Fibroblast of skin of left biceps (primary cell): ENCODE data around the gene LRRC75A.
"Not testable (repeated sequence)": the region's sequence is repeated elsewhere in the genome, so short reads cannot be mapped to it uniquely, and the experiment has no call there.

Source experiments
- DNase-seq, 2 experiments: peaks; one replicate each; pipeline ENCODE4 v3.0.0-alpha.2; 2013; ENCODE audit warnings: low read depth in 2 of 2

Gene LRRC75A

DNA sequence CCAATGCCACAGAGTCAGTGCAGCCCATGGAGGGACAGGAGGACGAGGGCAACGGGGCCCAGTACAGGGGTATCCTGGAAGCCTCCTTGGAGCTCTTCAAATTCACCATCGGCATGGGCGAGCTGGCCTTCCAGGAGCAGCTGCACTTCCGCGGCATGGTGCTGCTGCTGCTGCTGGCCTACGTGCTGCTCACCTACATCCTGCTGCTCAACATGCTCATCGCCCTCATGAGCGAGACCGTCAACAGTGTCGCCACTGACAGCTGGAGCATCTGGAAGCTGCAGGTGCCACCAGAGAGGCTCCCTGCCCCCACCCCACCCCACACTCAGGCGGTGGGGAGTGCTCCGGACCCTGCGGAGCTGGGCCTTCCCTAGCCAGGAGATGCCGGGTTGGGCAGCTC is 60.0 kb downstream of the LRRC75A start:
- DNase-seq: no peak

DNA sequence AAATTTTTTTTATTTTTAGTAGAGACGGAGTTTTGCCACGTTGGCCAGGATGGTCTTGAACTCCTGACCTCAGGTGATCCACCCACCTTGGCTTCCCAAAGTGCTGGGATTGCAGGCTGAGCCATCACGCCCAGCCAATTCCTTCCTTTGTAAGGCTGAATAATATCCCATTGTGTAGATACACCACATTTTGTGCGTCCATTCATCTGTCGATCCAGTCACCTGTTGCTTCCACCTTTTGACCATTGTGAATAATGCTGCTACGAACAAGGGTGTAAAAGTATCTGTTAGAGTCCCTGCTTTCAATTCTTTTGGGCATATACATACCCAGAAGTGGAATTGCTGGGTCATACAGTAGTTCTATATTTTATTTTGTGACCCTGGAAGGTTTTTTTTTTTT is 61.3 kb downstream of the LRRC75A start:
- DNase-seq: no peak

DNA sequence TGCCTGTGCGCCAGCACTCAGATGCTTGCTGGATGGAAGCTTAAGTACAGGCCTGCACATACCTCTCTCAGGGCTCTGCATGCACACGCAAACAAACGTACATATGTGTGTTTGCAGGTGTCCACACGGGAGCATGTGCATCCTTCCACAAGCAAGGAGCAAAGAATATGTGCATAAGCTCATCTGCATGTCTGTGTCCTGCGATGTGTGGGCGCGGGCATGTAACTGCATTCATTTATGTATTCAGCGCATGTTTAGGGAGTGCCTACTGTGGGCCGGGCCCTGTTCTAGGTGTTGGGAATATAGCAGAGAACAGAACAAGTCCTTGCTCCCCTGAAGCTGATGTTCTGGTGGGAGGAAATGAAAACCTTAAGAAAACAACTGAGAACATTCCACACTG is 62.9 kb downstream of the LRRC75A start:
- no peak for DNase-seq

- DNase-seq: no peak
These were observed 63.7 kb downstream of the LRRC75A start for GRCh38 chr17:16428098-16428882.

DNA sequence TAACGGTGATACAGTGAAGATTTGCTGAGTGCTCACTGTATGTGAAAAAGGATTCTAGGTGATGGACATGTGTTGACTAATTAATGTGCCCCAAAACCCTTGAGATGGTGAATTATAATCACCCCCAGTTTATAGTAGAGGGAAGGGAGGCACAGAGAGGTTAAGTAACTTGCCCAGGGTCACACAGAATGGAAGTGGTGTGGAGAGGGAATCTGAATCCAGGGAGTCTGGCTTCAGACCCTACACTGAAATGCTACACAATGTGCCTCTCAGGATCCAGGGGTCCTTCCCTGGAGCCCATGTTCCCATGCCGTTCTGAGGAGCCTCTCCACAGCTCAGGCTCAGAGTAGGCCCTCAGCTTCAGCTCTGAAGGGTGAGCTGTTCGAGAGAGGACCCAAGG is 65.0 kb downstream of the LRRC75A start:
- DNase-seq: no peak

DNA sequence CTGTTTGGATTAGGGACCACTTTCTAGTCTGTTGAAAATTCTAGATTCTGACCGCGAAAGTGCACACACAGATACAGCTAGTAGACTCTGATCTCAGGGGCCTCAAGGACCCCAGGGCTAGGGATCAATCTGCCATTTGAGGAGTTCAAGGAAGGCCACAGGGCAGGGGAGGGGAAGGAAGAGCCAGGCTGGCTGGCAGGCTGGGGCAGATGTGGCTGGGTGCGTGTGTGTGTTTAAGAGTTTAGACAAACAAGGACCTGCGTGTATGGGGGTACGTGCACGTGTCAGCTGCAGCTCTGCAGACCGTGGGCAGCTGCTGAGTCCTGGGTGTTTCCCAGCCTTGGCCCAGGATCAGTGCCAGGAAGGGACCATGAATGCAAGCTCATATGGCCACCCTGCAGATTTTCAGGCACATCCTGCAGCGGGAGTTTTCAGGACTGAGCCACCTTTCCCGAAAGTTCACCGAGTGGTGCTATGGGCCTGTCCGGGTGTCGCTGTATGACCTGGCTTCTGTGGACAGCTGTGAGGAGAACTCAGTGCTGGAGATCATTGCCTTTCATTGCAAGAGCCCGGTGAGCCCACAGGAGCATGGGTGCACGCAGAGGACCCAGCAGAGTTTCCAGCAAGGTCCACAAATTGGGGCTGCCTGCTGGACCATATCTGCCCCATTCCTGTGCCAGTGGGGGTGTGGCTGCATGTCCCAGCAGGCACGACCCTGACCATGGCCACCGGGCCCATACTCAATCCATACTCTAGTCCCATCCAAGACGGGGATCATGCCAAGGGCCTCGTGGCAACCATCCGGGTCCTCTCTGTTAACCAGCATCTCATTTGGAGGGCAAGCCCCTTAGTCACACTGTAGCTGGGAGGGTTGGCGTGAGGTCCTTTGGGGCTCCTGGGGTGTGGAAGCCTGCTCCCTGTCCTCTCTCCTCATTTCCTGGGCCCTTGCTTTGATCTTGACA is 66.0 kb downstream of the LRRC75A start:
- no peak for DNase-seq

DNA sequence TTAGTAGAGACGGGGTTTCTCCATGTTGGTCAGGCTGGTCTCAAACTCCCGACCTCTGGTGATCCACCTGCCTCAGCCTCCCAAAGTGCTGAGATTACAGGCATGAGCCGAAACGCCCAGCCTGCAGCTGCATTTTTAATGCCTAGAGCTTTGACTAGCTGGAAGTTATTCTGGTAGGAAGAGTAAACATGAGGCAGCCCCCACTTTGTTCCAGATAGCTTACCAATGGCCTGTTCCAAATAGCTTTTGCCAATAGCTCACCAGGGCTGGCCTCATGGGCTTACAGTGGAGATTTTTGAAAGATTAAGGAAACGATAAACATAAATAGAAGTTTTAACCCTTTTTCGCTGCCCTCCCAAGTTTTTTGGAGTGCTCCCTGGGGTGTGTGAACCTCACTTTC is 66.8 kb downstream of the LRRC75A start:
- DNase-seq: no peak

GRCh38 chr17:16423226-16423872 is 68.6 kb downstream of the LRRC75A start:
- DNase-seq: no peak

GRCh38 chr17:16422416-16422815 is 69.6 kb downstream of the LRRC75A start:
- no peak for DNase-seq

DNA sequence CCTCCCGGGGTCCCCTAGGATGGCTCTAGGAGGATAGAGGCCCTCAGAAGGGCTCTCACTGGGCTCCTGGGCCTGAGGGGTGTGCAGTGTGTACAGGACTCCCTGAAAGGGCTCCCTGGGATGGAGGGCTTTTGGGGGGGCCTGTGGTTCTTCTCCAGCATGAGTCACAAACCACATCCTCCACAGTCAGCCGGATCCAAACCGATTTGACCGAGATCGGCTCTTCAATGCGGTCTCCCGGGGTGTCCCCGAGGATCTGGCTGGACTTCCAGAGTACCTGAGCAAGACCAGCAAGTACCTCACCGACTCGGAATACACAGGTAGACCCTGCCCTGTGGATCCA is 72.1 kb downstream of the LRRC75A start:
- DNase-seq: no peak

DNA sequence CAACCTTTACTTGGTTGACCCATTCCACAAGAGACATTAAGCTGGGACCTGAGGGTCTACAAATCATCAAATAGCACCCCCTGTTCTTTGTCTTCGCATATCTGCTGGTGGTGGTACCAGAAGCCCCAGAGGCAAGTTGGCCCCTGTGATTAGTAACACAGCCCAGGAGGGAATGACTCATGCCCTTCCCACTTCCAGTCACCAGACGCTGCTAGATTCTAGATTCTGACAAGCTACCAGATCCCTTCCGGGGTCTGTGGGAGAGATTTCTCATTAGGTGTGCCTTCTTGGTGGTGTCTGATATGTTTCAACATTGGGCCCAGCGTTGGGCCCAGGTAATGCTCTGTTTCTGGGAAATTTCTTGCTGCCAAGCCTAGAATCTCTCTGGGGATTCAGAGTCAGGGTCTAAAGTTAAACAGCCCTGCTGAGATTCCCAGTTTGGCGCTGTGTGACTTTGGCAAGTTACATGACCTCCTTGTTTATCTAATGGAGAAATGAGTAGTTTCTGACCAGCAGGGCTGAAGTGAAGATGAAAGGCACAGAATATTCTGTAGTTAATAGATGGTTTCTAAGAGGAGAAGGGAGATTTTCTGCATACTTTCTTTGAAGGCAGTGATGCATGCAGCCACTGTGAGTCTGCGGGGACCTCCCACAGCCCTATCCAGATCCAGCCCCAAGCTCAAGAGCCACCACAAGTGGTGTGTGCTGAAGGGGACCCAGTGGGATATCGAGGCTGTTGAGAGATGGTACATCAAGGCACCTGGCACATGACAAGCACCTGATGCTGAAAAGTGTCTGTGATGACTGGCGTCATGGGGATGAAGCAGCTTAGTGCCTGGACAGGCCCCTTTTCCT is 72.7 kb downstream of the LRRC75A start:
- DNase-seq: peak; percentile 44 to 53

DNA sequence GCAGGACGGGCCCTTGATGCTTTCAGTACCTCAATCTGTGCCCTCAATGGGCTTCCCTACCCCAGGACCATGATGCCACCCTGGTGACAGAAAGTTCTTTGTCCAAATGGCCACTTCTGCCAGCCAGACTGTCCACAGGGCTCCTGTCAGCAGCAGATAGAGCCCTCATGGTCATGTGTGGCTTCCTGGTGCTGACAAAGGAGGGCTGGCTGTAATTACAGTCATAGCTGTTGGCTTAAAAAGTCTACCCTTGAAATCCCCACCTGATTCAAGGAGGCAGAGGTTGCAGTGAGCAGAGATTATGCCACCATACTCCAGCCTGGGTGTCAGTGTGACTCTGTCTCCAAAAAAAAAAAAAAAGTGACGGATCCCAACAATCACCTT is 73.3 kb downstream of the LRRC75A start:
- no peak for DNase-seq

- DNase-seq: no peak
These were observed 73.9 kb downstream of the LRRC75A start for GRCh38 chr17:16417896-16418684.

DNA sequence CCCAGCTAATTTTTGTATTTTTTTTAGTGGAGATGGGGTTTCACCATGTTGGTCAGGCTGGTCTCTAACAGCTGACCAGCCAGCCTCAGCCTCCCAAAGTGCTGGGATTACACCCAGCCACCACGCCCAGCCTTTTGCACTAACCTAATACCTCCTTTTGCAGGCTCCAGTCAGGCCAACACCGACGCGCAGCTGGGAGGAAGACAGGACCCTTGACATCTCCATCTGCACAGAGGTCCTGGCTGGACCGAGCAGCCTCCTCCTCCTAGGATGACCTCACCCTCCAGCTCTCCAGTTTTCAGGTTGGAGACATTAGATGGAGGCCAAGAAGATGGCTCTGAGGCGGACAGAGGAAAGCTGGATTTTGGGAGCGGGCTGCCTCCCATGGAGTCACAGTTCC is 74.6 kb downstream of the LRRC75A start:
- no peak for DNase-seq

DNA sequence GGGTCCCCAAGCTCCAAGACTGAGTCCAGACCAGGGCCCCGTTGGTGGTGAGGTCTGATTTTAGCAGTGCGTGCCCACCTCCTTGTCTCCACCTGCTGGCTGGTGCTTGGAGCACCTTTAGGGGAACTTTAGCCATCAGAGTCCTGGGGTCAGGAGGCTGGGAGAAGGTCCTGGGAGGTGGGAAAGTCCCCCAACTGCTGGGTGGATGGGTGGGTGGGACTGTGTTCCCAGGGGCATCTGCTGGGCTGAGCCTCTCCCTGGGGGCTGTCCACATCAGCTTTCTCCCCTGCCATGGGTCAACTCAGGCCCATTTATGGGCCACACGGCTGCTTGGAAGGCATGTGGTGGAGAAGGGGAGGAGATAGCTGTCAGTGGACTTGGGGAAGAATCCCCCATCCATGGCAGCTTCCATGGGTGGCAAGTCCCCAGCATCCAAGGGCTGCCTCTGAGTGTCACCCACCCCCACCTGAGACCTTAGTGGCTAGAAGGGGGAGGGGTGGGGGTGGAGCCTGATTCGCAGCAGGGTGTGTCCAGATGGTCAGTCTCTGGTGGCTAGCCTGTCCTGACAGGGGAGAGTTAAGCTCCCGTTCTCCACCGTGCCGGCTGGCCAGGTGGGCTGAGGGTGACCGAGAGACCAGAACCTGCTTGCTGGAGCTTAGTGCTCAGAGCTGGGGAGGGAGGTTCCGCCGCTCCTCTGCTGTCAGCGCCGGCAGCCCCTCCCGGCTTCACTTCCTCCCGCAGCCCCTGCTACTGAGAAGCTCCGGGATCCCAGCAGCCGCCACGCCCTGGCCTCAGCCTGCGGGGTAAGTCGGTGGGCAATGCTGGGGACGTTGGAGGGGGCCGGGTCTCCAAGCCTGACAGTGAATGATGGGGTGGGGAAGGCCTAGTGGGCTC is 76.7 kb downstream of the LRRC75A start, which contains the start of gene TRPV2:
TSS of gene TRPV2 (plus strand) at position 541 of the 894 bp plus-strand sequence. CDS start 2,098 bp downstream, outside the sequence.
- no peak for DNase-seq

- no peak for DNase-seq
These were observed 83.9 kb downstream of the LRRC75A start for GRCh38 chr17:16407911-16408588.

DNA sequence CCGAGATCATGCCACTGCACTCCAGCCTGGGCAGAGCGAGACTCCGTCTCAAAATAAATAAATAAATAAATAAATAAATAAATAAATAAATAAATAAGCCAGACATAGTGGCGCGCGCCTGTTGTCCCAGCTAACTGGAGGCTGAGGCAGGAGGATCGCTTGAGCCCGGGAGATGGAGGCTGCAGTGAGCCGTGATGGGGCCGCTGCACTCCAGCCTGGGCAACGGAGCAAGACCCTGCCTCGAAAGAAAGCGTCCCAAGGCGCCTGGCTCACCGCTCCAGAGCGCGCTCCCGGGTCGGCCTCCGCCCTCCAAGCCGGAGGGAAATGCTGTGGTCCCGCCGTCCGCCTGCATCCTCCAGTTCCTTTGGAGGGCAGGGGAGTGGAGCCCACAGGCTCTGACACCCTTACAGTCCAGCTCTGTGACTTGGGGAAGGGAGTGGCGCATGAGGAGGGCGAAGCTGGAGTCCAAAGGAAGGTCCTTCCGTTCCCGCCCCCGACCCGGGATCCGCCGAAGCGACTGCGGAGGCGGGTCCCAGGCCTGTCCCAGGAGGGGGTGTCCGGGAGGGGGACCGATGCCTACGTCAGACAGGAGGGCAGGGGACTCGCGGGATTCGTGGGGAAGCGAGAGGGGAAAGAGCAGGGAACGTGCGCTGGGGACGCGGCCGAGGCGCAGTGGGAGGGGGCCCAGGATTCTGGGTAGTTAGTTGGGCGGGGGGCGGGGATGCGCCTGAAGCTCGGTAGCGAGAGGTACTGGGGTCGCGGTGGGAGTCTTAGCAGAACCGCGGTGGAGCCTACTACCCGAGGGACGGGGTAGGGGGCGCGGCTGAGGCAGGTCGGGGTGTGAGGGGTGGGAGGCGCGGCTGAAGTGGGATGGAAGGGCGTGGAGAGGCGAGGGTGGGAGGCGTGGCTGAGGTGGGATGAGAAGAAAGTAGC is 85.0 kb downstream of the LRRC75A start:
- DNase-seq: no peak

DNA sequence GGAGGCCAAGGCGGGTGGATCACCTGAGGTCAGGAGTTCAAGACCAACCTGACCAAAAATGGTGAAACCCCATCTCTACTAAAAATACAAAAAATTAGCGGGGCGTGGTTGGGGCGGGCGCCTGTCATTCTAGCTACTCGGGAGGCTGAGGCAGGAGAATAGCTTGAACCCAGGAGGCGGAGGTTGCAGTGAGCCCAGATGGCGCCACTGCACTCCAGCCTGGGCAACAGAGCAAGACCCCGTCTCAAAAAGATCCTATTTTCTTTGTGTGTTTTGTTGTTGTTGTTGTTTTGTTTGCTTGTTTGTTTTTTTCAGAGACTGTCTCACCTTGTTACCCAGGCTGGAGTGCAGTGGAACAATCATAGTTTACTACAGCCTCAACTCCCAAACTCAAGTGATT is 88.1 kb downstream of the LRRC75A start:
- DNase-seq: not testable (repeated sequence)
